GM21381 (cell line): ENCODE data around the gene SLIT3.
"Not testable (repeated sequence)": the region's sequence is repeated elsewhere in the genome, so short reads cannot be mapped to it uniquely, and the experiment has no call there.

ENCODE experiments used
- ATAC-seq: cut with Tn5 transposase; IDR thresholded peaks from one replicate; pipeline ENCODE4 v1.9.1; 2021; ENCODE audit warnings: mild to moderate bottlenecking, moderate library complexity; ENCODE audit not compliant: unreplicated experiment

The SLIT3 gene

GRCh38 chr5:168756453-168757391, 544.2 kb downstream of the SLIT3 start:
- ATAC-seq: no peak

GRCh38 chr5:168755548-168756093, 545.3 kb downstream of the SLIT3 start:
- ATAC-seq: no peak

GRCh38 chr5:168753691-168754254, 547.2 kb downstream of the SLIT3 start:
- ATAC-seq: no peak

GRCh38 chr5:168752416-168753190, 548.3 kb downstream of the SLIT3 start:
- ATAC-seq: no peak

GRCh38 chr5:168752012-168752411, 548.9 kb downstream of the SLIT3 start:
- ATAC-seq: no peak

- no peak for ATAC-seq
Measured at GRCh38 chr5:168750926-168751325, 550.0 kb downstream of the SLIT3 start.

- no peak for ATAC-seq
Measured at GRCh38 chr5:168749391-168750100, 551.4 kb downstream of the SLIT3 start.

GRCh38 chr5:168747987-168748777, 552.8 kb downstream of the SLIT3 start:
- ATAC-seq: peak; percentile 85

- no peak for ATAC-seq
Measured at GRCh38 chr5:168746893-168747640, 553.9 kb downstream of the SLIT3 start.

GRCh38 chr5:168746126-168746892, 554.6 kb downstream of the SLIT3 start:
- ATAC-seq: not testable (repeated sequence)

- no peak for ATAC-seq
Measured at GRCh38 chr5:168743617-168744016, 557.3 kb downstream of the SLIT3 start.

GRCh38 chr5:168742311-168742710, 558.6 kb downstream of the SLIT3 start:
- ATAC-seq: not testable (repeated sequence)

GRCh38 chr5:168740811-168741213, 560.1 kb downstream of the SLIT3 start:
- no peak for ATAC-seq

GRCh38 chr5:168740092-168740800, 560.7 kb downstream of the SLIT3 start:
- ATAC-seq: no peak

- no peak for ATAC-seq
Measured at GRCh38 chr5:168737066-168737465, 563.9 kb downstream of the SLIT3 start.

- ATAC-seq: no peak
Measured at GRCh38 chr5:168736281-168736831, 564.6 kb downstream of the SLIT3 start.

GRCh38 chr5:168734620-168735300, 566.2 kb downstream of the SLIT3 start:
- no peak for ATAC-seq
